H9 (cell line): ENCODE results near the gene GJB2. TPM values are rescaled to one million over a fixed set of nuclear protein-coding genes. Genes with fewer than 3 reads are reported as not detected.

ENCODE experiments used
- DNase-seq: peaks from one replicate; pipeline ENCODE4 v3.0.0-alpha.2; 2017
- H2AFZ ChIP-seq: one replicate; pipeline ENCODE4 v1.6.1; 2013; ENCODE audit warnings: mild to moderate bottlenecking, low read length, control low read depth, moderate library complexity
- H2AK5ac ChIP-seq: 2 replicates; pipeline ENCODE4 v1.6.1; 2013; ENCODE audit warnings: low read length, control low read depth, mixed read lengths; ENCODE audit not compliant: insufficient read length
- H2BK120ac ChIP-seq: one replicate; pipeline ENCODE4 v1.6.1; 2013; ENCODE audit warnings: low read depth, mild to moderate bottlenecking, low read length, control low read depth, inconsistent platforms; ENCODE audit not compliant: poor library complexity, severe bottlenecking
- H2BK12ac ChIP-seq: 2 replicates; pipeline ENCODE4 v1.6.1; 2013; ENCODE audit warnings: low read length, control low read depth, mixed read lengths, low read depth; ENCODE audit not compliant: insufficient read length
- H2BK15ac ChIP-seq: 2 replicates; pipeline ENCODE4 v1.6.1; 2013; ENCODE audit warnings: low read depth, low read length, control low read depth
- H2BK20ac ChIP-seq: one replicate; pipeline ENCODE4 v1.6.1; 2013; ENCODE audit warnings: low read depth, mild to moderate bottlenecking, low read length, control low read depth, inconsistent platforms; ENCODE audit not compliant: poor library complexity, severe bottlenecking
- H2BK5ac ChIP-seq: 2 replicates; pipeline ENCODE4 v1.6.1; 2013; ENCODE audit warnings: low read length, control low read depth, mixed read lengths; ENCODE audit not compliant: insufficient read length
- H3K14ac ChIP-seq: 2 replicates; pipeline ENCODE4 v1.6.1; 2013; ENCODE audit warnings: low read length, control low read depth; ENCODE audit not compliant: insufficient read depth
- H3K18ac ChIP-seq: 2 replicates; pipeline ENCODE4 v1.6.1; 2013; ENCODE audit warnings: low read depth, mild to moderate bottlenecking, mixed read lengths, low read length, control low read depth; ENCODE audit not compliant: insufficient read length
- H3K23ac ChIP-seq: 2 replicates; pipeline ENCODE4 v1.6.1; 2013; ENCODE audit warnings: low read length, control low read depth, mixed read lengths, low read depth; ENCODE audit not compliant: insufficient read length
- H3K23me2 ChIP-seq: 2 replicates; pipeline ENCODE4 v1.6.1; 2013; ENCODE audit warnings: low read depth, mild to moderate bottlenecking, mixed read lengths, low read length, control low read depth; ENCODE audit not compliant: insufficient read length, poor library complexity, severe bottlenecking
- H3K27ac ChIP-seq: 2 replicates; pipeline ENCODE4 v1.5.1; 2013; ENCODE audit warnings: low read length, control low read depth, mixed read lengths, low read depth; ENCODE audit not compliant: insufficient read length
- H3K27me3 ChIP-seq: 2 replicates; pipeline ENCODE4 v1.6.1; 2013; ENCODE audit warnings: low read length, control low read depth, inconsistent platforms; ENCODE audit not compliant: insufficient read depth
- H3K4ac ChIP-seq: 2 replicates; pipeline ENCODE4 v1.6.1; 2013; ENCODE audit warnings: low read depth, mild to moderate bottlenecking, control low read depth, inconsistent platforms, low read length, moderate library complexity
- H3K4me1 ChIP-seq: 2 replicates; pipeline ENCODE4 v1.6.1; 2013; ENCODE audit warnings: low read length, control low read depth, inconsistent platforms; ENCODE audit not compliant: insufficient read depth
- H3K4me2 ChIP-seq: 2 replicates; pipeline ENCODE4 v1.6.1; 2013; ENCODE audit warnings: low read length, control low read depth, mixed read lengths; ENCODE audit not compliant: insufficient read length, insufficient read depth
- H3K56ac ChIP-seq: 2 replicates; pipeline ENCODE4 v1.6.1; 2013; ENCODE audit warnings: low read depth, mild to moderate bottlenecking, mixed read lengths, low read length, control low read depth; ENCODE audit not compliant: insufficient read length
- H3K79me1 ChIP-seq: 2 replicates; pipeline ENCODE4 v1.6.1; 2013; ENCODE audit warnings: low read depth, mild to moderate bottlenecking, moderate library complexity, low read length, control low read depth, inconsistent platforms; ENCODE audit not compliant: insufficient read depth, poor library complexity, severe bottlenecking
- H3K79me2 ChIP-seq: 2 replicates; pipeline ENCODE4 v1.6.1; 2013; ENCODE audit warnings: low read length, control low read depth, inconsistent platforms; ENCODE audit not compliant: insufficient read depth
- H3K9ac ChIP-seq: 2 replicates; pipeline ENCODE4 v1.6.1; 2013; ENCODE audit warnings: low read length, control low read depth, mixed read lengths; ENCODE audit not compliant: insufficient read length; ENCODE audit errors: extremely low read depth
- H3K9me3 ChIP-seq: one replicate; pipeline ENCODE4 v1.6.1; 2013; ENCODE audit warnings: low read depth, low read length, inconsistent platforms; ENCODE audit not compliant: control insufficient read depth
- H3T11ph ChIP-seq: one replicate; pipeline ENCODE4 v1.6.1; 2013; ENCODE audit warnings: mild to moderate bottlenecking, low read length, control low read depth, inconsistent platforms
- H4K20me1 ChIP-seq: one replicate; pipeline ENCODE4 v1.6.1; 2013; ENCODE audit not compliant: control insufficient read depth, insufficient read length, insufficient read depth
- H4K5ac ChIP-seq: 2 replicates; pipeline ENCODE4 v1.6.1; 2013; ENCODE audit warnings: low read depth, mild to moderate bottlenecking, mixed read lengths, low read length, control low read depth; ENCODE audit not compliant: insufficient read length
- H4K8ac ChIP-seq: replicated peaks from 2 replicates; pipeline ENCODE4 v1.6.1; 2013; ENCODE audit warnings: low read length, control low read depth, mixed read lengths, low read depth; ENCODE audit not compliant: insufficient read length
- H4K91ac ChIP-seq: 2 replicates; pipeline ENCODE4 v1.6.1; 2013; ENCODE audit warnings: low read depth, mild to moderate bottlenecking, moderate library complexity, mixed read lengths, low read length, control low read depth; ENCODE audit not compliant: insufficient read length
- H3K27ac Mint-ChIP-seq, 3 experiments: 2 replicates in 2 of 3; 3 replicates in 1 of 3; pipeline ENCODE4 v1.8.0; 2020 to 2021; ENCODE audit warnings: mixed read lengths in 3 of 3, mild to moderate bottlenecking in 1 of 3, moderate library complexity in 1 of 3
- H3K27me3 Mint-ChIP-seq: 2 replicates; pipeline ENCODE4 v1.8.0; 2021; ENCODE audit warnings: low read depth, mild to moderate bottlenecking, moderate library complexity, mixed read lengths
- H3K36me3 Mint-ChIP-seq, 3 experiments: 2 replicates in 2 of 3; 3 replicates in 1 of 3; pipeline ENCODE4 v1.8.0; 2020 to 2021; ENCODE audit warnings: low read depth in 3 of 3, mixed read lengths in 3 of 3; ENCODE audit not compliant: insufficient read depth in 1 of 3
- H3K4me1 Mint-ChIP-seq, 2 experiments: 2 replicates each; pipeline ENCODE4 v1.8.0; 2020; ENCODE audit warnings: mixed read lengths in 2 of 2
- H3K4me3 Mint-ChIP-seq, 2 experiments: 2 replicates in 1 of 2; 3 replicates in 1 of 2; pipeline ENCODE4 v1.8.0; 2020 to 2021; ENCODE audit warnings: mild to moderate bottlenecking in 2 of 2, mixed read lengths in 2 of 2, moderate library complexity in 1 of 2
- H3K9me3 Mint-ChIP-seq, 2 experiments: 2 replicates in 1 of 2; 3 replicates in 1 of 2; pipeline ENCODE4 v1.8.0; 2020; ENCODE audit warnings: mild to moderate bottlenecking in 2 of 2, mixed read lengths in 2 of 2, moderate library complexity in 1 of 2
- CTCF ChIP-seq: fragments of 200-600 bp; sonication (generic); conservative IDR thresholded peaks from 3 replicates; pipeline ENCODE4 v1.8.0; 2021; ENCODE audit warnings: antibody characterized with exemption, mild to moderate bottlenecking
- WGBS: extraction: QIAGEN DNeasy Blood & Tissue Kit; methylation state at CpG from one replicate; pipeline ENCODE4 v1.1.7; 2013; ENCODE audit warnings: missing lambda C conversion rate, low lambda C conversion rate, mixed read lengths; ENCODE audit not compliant: insufficient read length; ENCODE audit errors: extremely low coverage; 5-methylcytosine and 5-hydroxymethylcytosine counted together
- total RNA-seq: library from RNA; stranded (reverse); gene quantifications from 2 replicates; pipeline ENCODE4 v1.2.1, GENCODE V29; 2021

Gene GJB2
- total RNA-seq, 1 experiment from 2014 or later, result 0.28 TPM

GRCh38 chr13:20168396-20168795 is 24.3 kb downstream of the GJB2 start:
- DNase-seq, result no peak
- Histone ChIP-seq H3K27me3 (no peaks in the 10 kb centered on the region), H3K9me3 (no peaks in the 10 kb centered on the region), H3K18ac (no peak overlapping the region), H4K5ac (no peak overlapping the region), H3K79me2 (no peaks in the 10 kb centered on the region), H3K9ac (no peak overlapping the region), H4K91ac (no peak overlapping the region), H3T11ph (no peak overlapping the region), H3K27ac (no peak overlapping the region), H2BK5ac (no peak overlapping the region), H3K23me2 (no peaks in the 10 kb centered on the region), H2BK20ac (no peak overlapping the region), H3K56ac (no peak overlapping the region), H2AFZ (no peak overlapping the region), H3K4me1 (no peaks in the 10 kb centered on the region), H2BK120ac (no peak overlapping the region), H2BK15ac (no peak overlapping the region), H3K4ac (no peak overlapping the region), H3K4me2 (no peak overlapping the region), H4K20me1 (no peaks in the 10 kb centered on the region), H3K79me1 (no peaks in the 10 kb centered on the region), H2BK12ac (no peak overlapping the region), H3K23ac (no peak overlapping the region), H2AK5ac (no peak overlapping the region), H4K8ac (no peak overlapping the region), H3K14ac (no peak overlapping the region)
- TF ChIP-seq CTCF, result no peak
- Mint-ChIP-seq H3K4me1 (no peaks in the 10 kb centered on the region; a peak in 2 of 4 replicates), H3K4me3 (peak overlapping the region in 1 of 2 experiments; percentile 18; a peak in 1 of 5 replicates), H3K9me3 (no peaks in the 10 kb centered on the region), H3K27ac (peak overlapping the region in 1 of 3 experiments; percentile 25; a peak in 1 of 7 replicates), H3K36me3 (no peaks in the 10 kb centered on the region), H3K27me3 (peaks cover 39% of the 10 kb centered on the region)
- no CpG with 5 or more reads among the region's 7 CpGs for WGBS
